Breast epithelium (tissue), 4 donors: ENCODE results near the gene FGFR3. TPM values are rescaled to one million over a fixed set of nuclear protein-coding genes. Genes with fewer than 3 reads are reported as not detected.

ENCODE experiments used
- DNase-seq, 2 donors: peaks; one replicate each; pipeline ENCODE4 v3.0.0-alpha.2; 2019; ENCODE audit warnings: low spot score in 2 of 2
- H3K27ac ChIP-seq, 2 donors: fragments of 200-600 bp; sonication (generic) in 1 of 2; one replicate each; pipeline ENCODE4 v1.5.1; 2016 to 2019; ENCODE audit warnings: mild to moderate bottlenecking in 1 of 2
- H3K27me3 ChIP-seq, 2 donors: fragments of 200-600 bp; sonication (generic) in 1 of 2; one replicate each; pipeline versions ENCODE4 v1.5.1 to v1.6.0; 2017 to 2019; ENCODE audit warnings: control low read depth in 1 of 2, mild to moderate bottlenecking in 1 of 2
- H3K36me3 ChIP-seq: fragments of 200-600 bp; one replicate; pipeline ENCODE4 v1.5.1; 2019
- H3K4me1 ChIP-seq, 2 donors: fragments of 200-600 bp; sonication (generic); one replicate each; pipeline ENCODE4 v1.5.1; 2016 to 2019; ENCODE audit warnings: control low read depth in 1 of 2
- H3K4me3 ChIP-seq, 3 donors: fragments of 200-600 bp; sonication (generic); 1 replicate in 2 of 3; 2 replicates in 1 of 3; pipeline ENCODE4 v1.5.1; 2016 to 2019; ENCODE audit warnings: mild to moderate bottlenecking in 3 of 3, moderate library complexity in 2 of 3
- H3K9me3 ChIP-seq, 2 donors: fragments of 200-600 bp; sonication (generic) in 1 of 2; one replicate each; pipeline ENCODE4 v1.5.1; 2016 to 2019; ENCODE audit warnings: control low read depth in 1 of 2
- POLR2A ChIP-seq: fragments of 450-650 bp; IDR thresholded peaks from one replicate; pipeline ENCODE4 v1.6.1; 2016; ENCODE audit warnings: antibody characterized with exemption, mild to moderate bottlenecking, moderate library complexity
- POLR2AphosphoS5 ChIP-seq, 3 donors: sonication (generic); formaldehyde crosslinking; IDR thresholded peaks; one replicate each; pipeline ENCODE4 v1.6.1; 2017; ENCODE audit warnings: antibody characterized with exemption in 3 of 3
- intact Hi-C: fragments of 100-400 bp; cut with DNase I; formaldehyde crosslinking; loops from one replicate; pipeline ENCODE4 v1.15.1; 2023; ENCODE audit warnings: low total_unique reads
- total RNA-seq, 3 donors: library from RNA; depleted of rRNA; stranded (reverse); fragments of >200 nt; gene quantifications; one replicate each; pipeline ENCODE4 v1.1.0, GENCODE V29; 2016
- TF ChIP-seq, protein P1 (sequence below), 3 donors: fragments of 450-650 bp; IDR thresholded peaks; one replicate each; pipeline ENCODE4 v1.5.1; 2016 to 2017; ENCODE audit warnings: antibody characterized with exemption in 3 of 3, mild to moderate bottlenecking in 3 of 3, moderate library complexity in 3 of 3

The FGFR3 gene
- total RNA-seq, 3 donors from 2014 or later: 0.80 to 3.5 (median 2.0) TPM

DNA sequence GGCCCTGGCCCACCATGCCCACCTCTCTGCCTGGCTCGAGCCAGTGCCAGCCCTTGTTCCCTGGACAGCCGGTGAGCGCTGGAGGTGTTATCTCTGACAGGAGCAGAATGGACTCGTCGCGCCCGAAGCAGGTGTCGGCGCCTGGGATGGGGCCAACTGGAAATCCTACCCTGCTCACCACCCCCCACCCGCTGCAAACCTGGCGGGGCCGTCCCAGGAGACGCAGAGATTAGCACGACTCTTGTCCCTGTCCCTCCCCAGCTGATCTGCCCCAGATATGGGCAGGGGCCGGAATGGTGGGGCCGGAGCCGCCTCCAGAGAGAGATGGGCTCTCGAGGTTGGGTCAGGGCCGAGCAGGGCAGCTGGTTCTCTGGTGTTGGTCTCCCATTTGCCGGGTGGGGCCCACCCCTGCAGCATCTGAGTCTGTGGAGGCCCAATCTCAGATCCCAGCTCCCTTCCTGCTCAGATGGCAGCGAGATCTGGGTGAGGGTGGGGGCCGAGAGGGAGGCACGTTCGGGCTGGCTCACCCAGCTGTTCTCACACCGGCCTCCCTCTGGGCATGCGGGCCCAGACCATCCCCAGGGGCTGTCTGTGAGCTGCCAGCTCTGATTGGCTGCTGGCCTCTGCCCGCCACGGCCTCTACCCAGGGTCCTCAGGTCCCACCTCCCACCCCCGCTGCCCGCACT is 20.1 kb upstream of the FGFR3 start:
- H3K27me3 ChIP-seq: no peaks in the 10 kb centered on the region
- no peak for TF ChIP-seq POLR2AphosphoS5 (IDR thresholded peaks at IDR 0.05)
- TF ChIP-seq POLR2A: no peak
- TF ChIP-seq, protein P1, sequence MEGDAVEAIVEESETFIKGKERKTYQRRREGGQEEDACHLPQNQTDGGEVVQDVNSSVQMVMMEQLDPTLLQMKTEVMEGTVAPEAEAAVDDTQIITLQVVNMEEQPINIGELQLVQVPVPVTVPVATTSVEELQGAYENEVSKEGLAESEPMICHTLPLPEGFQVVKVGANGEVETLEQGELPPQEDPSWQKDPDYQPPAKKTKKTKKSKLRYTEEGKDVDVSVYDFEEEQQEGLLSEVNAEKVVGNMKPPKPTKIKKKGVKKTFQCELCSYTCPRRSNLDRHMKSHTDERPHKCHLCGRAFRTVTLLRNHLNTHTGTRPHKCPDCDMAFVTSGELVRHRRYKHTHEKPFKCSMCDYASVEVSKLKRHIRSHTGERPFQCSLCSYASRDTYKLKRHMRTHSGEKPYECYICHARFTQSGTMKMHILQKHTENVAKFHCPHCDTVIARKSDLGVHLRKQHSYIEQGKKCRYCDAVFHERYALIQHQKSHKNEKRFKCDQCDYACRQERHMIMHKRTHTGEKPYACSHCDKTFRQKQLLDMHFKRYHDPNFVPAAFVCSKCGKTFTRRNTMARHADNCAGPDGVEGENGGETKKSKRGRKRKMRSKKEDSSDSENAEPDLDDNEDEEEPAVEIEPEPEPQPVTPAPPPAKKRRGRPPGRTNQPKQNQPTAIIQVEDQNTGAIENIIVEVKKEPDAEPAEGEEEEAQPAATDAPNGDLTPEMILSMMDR (IDR thresholded peaks at IDR 0.05): no peak
- intact Hi-C loops: no loop called here

DNA sequence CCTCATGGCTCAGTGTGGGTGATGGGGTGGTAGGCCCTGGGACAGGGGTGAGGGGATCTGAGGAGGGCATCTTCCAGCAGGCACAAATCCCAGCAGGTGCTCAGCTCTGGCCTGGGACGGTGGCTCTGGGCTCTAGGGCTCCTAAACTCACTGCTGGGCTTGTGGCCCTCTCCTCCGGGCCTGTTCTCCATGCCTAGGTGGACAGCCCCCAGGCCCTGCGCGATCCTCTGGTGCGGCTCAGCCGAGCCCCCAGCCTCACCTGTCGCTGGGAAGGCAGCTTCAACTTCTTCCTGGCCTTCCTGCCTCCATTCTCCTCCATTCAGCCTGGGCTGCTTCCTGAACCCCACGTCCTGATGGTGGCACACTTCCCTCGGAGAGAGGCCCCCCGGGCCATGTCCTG is 19.3 kb upstream of the FGFR3 start:
- DNase-seq: no peak
- Histone ChIP-seq H3K27me3 (no peaks in the 10 kb centered on the region), H3K9me3 (no peaks in the 10 kb centered on the region), H3K36me3 (no peaks in the 10 kb centered on the region), H3K4me3 (no peak overlapping the region), H3K27ac (no peak overlapping the region), H3K4me1 (no peaks in the 10 kb centered on the region)
- TF ChIP-seq POLR2AphosphoS5 (IDR thresholded peaks at IDR 0.05) (no peak), POLR2A (no peak)
- TF ChIP-seq, protein P1 (IDR thresholded peaks at IDR 0.05): no peak
- intact Hi-C loops: no loop called here

More for the DNA sequence above, 20.1 kb upstream of the FGFR3 start:
- Histone ChIP-seq H3K4me3 (no peak overlapping the region), H3K36me3 (no peaks in the 10 kb centered on the region), H3K9me3 (no peaks in the 10 kb centered on the region), H3K4me1 (no peaks in the 10 kb centered on the region), H3K27ac (no peak overlapping the region)
- DNase-seq: no peak

DNA sequence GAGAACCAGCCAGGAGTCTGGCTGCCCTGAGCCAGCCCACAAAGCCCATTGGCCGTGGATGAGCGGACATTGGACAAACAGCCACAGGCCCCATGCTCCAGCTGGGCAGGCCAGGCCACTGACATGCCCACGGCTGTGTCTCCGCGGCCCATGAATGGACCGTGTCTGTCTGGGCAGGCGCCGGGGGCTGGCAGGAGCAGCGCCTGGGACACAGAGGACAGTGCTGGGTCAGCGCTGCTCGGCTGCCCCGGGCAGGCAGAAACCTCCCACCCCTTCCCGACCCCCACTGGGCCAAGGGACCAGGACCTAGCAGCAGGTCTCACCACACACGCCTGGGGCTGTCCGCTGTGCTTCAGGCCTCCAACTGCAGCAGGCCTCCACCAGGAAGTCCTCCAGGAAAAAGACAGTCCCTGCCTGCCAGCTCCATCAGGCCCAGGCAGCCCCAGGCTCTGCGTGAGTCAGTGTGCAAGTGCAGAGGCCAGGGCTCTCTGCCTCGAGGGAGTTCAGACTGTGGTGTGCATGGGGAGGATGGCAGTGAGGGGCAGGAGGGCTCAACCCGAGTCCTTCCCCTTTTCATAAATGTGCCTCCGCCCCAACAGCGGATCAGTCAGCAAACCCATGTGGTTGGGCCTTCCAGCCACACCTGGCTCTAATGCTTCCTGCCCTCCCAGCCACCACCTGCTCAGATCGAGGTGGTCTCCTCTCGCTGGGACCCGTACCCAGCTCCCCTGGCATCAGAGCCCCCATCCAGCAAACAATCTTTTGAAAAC is 17.2 kb upstream of the FGFR3 start:
- Histone ChIP-seq H3K4me3 (no peak overlapping the region), H3K27me3 (no peaks in the 10 kb centered on the region), H3K27ac (no peak overlapping the region), H3K9me3 (no peaks in the 10 kb centered on the region), H3K4me1 (no peaks in the 10 kb centered on the region), H3K36me3 (no peaks in the 10 kb centered on the region)
- no peak for DNase-seq
- TF ChIP-seq POLR2AphosphoS5 (IDR thresholded peaks at IDR 0.05): no peak
- TF ChIP-seq POLR2A: no peak
- TF ChIP-seq, protein P1 (IDR thresholded peaks at IDR 0.05): no peak
- intact Hi-C loops: no loop called here

DNA sequence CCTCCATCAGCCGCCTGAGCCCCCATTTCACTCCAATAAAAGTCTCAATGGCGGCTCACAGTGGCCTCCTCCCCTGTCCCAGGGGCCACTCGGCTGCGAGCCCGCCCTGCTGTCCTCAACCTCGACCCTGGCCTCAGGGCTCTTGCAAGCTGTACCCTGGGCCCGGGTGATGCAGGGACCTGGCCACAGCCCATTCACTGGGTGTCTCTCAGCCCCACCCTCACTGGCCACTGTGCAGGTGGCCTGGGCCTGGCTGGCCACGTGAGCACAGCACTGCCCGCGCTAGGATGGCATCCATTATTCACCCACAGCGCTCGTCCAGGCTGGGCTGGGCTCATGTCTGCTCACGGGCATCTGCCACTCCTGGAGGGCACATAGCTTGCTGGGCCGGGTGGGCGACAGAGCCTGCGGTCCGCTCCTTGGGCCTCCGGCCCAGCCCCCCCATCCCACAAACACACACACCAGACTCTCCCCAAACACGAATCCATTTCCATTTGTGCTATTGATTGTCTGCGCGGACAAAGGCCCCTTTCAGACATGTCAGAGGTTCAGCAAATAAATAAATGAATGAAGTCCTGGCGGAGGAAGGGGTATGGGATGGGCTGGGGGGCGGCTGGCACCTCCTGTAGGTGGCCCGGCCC is 16.5 kb upstream of the FGFR3 start:
- no peak overlapping the region for H3K4me3 ChIP-seq
- H3K36me3 ChIP-seq: no peaks in the 10 kb centered on the region
- no peaks in the 10 kb centered on the region for H3K9me3 ChIP-seq
- no peak for DNase-seq
- H3K4me1 ChIP-seq: no peaks in the 10 kb centered on the region
- intact Hi-C loops: no loop called here
- TF ChIP-seq POLR2AphosphoS5 (IDR thresholded peaks at IDR 0.05): no peak
- no peak for TF ChIP-seq POLR2A
- TF ChIP-seq, protein P1 (IDR thresholded peaks at IDR 0.05): no peak
- H3K27ac ChIP-seq: no peak overlapping the region
- H3K27me3 ChIP-seq: no peaks in the 10 kb centered on the region
